Adipocyte (in vitro differentiated cells): ENCODE measurements around the gene LIPG.

Source experiments
- DNase-seq: peaks from one replicate; pipeline ENCODE4 v3.0.0-alpha.2; 2015; ENCODE audit warnings: low read depth
- H3K27me3 ChIP-seq: replicated peaks from 2 replicates; pipeline ENCODE4 v1.7.0; 2013; ENCODE audit warnings: mild to moderate bottlenecking, low read length, moderate library complexity; ENCODE audit not compliant: control insufficient read depth, insufficient read depth
- H3K36me3 ChIP-seq: 2 replicates; pipeline ENCODE4 v1.7.0; 2013; ENCODE audit warnings: low read length, mild to moderate bottlenecking, moderate library complexity; ENCODE audit not compliant: control insufficient read depth, insufficient read depth, severe bottlenecking
- H3K4me1 ChIP-seq: 2 replicates; pipeline ENCODE4 v1.7.0; 2013; ENCODE audit warnings: mild to moderate bottlenecking, low read length, moderate library complexity; ENCODE audit not compliant: control insufficient read depth, insufficient read depth
- H3K4me3 ChIP-seq: 2 replicates; pipeline ENCODE4 v1.7.0; 2013; ENCODE audit warnings: mild to moderate bottlenecking, low read length, moderate library complexity
- H3K9ac ChIP-seq: 2 replicates; pipeline ENCODE4 v1.7.0; 2013; ENCODE audit warnings: mild to moderate bottlenecking, low read length, moderate library complexity
- H3K9me3 ChIP-seq: 2 replicates; pipeline ENCODE4 v1.7.0; 2013; ENCODE audit warnings: mild to moderate bottlenecking, low read length, moderate library complexity; ENCODE audit not compliant: control insufficient read depth

The LIPG gene

GRCh38 chr18:49597157-49597931, 35.5 kb downstream of the LIPG start:
- no peak overlapping the region for H3K4me3 ChIP-seq
- H3K36me3 ChIP-seq = no peaks in the 10 kb centered on the region
- peaks cover 5% of the 10 kb centered on the region for H3K9me3 ChIP-seq
- H3K9ac ChIP-seq = no peak overlapping the region
- H3K27me3 ChIP-seq = no peaks in the 10 kb centered on the region
- DNase-seq = no peak
- no peaks in the 10 kb centered on the region for H3K4me1 ChIP-seq

DNA sequence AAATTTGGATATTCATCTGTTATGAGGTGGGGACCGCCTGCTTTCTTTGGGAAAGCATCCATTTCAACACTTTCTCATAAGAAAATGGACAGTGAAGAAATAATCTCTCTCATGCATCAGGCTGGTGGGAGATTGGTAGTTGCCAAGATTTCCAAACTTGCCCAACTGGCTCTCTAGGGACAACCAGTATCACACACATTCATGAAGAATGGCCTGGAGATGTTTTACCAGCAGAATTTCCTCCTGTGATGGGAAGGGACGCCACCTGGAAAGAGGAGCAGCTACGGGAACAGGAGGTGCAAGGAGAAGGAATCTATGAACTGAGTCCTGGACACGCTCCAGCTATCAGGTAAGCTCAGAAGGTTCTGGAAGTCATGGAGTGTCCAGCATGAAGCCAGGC, 39.4 kb downstream of the LIPG start:
- Histone ChIP-seq H3K9me3 (peaks cover 19% of the 10 kb centered on the region), H3K27me3 (peaks cover 4% of the 10 kb centered on the region), H3K4me1 (no peaks in the 10 kb centered on the region), H3K36me3 (no peaks in the 10 kb centered on the region), H3K4me3 (no peak overlapping the region), H3K9ac (no peak overlapping the region)
- DNase-seq = no peak

DNA sequence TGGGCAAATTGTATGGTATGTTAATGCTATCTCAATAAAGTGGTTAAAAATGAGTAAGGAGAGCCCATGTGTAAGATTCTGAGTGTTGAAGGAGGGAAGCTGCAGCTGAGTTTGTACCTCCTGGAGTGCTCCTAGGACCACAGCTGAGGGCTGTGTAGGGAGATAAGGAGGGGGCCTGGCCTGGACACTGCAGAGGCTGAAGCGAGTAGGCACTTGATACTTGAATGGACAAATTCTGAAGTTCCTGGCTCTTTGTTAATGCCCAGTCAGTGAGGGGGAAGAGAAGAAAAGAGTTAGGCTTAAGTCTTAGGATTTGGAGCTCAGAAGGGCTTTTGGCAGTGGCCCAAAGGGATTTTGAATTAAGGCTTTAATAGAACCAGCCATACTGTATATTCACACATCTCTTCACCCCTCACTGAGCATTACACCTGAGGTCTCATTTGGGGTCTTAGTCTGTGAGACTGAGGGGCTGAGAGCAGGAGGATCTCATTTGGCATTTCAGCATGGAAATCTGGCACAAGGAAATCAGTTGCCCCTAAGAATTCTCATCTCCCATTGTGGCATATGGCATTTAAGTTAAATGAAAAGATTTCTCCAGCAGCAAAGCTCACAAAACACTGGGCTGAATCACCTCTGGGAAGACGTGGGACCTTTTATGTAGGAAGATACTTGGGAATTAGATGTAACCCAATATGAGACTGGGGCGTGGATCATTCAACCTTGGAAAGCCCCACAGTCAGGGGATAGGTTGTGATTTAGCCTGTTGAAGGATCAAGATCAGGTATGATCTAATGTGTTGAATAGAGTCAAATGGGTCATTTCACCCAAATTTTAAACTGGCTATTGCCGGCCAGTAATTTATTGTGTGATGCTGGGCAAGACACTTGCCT, 46.8 kb downstream of the LIPG start:
- Histone ChIP-seq H3K9ac (no peak overlapping the region), H3K4me3 (no peak overlapping the region), H3K27me3 (peaks cover 8% of the 10 kb centered on the region), H3K9me3 (peaks cover 14% of the 10 kb centered on the region), H3K4me1 (no peaks in the 10 kb centered on the region), H3K36me3 (no peaks in the 10 kb centered on the region)
- DNase-seq = no peak

DNA sequence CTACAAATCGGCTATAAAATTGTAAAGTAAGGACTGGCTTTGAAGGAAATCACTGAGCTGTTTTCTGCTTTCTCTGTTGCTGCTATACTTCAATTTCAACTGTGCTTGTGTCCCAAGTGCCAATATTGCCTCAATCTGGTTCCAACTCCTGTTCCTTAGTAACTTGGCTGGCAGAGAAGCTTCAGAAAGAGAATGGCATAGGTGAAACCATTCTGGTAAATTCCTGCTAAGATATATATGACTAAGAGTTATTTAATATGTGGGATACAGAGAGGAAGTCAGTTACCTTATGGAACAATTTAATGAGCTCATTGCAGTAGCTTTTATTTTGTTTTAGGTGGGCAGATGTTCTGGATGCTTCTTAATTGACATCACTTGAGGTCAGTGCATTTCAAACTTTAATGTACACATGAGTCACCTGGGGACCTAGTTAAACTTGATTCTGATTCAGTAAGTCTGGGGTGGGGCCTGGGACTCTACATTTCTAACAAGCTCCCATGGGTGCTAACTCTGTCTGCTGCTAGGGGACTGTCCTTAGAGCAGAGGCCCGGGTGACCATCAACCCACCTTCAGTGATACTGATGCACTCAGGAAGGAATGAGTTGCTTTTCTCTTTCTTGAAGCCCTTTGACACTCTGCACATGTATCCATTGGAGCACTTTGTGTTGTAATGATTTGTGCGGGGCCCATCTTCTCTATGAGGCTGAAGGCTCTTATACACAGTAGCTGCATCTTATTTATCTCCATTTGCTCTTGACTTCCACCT, 47.6 kb downstream of the LIPG start:
- no peak overlapping the region for H3K4me3 ChIP-seq
- no peaks in the 10 kb centered on the region for H3K4me1 ChIP-seq
- H3K9ac ChIP-seq = no peak overlapping the region
- DNase-seq = peak; percentile 4
- no peaks in the 10 kb centered on the region for H3K36me3 ChIP-seq
- peaks cover 8% of the 10 kb centered on the region for H3K27me3 ChIP-seq
- peaks cover 14% of the 10 kb centered on the region for H3K9me3 ChIP-seq

- DNase-seq = no peak
- H3K9me3 ChIP-seq = peaks cover 10% of the 10 kb centered on the region
- H3K27me3 ChIP-seq = peaks cover 8% of the 10 kb centered on the region
- H3K9ac ChIP-seq = no peak overlapping the region
- H3K4me3 ChIP-seq = no peak overlapping the region
- H3K4me1 ChIP-seq = no peaks in the 10 kb centered on the region
- H3K36me3 ChIP-seq = no peaks in the 10 kb centered on the region
These were observed 48.2 kb downstream of the LIPG start for GRCh38 chr18:49610022-49610445.

- no peak for DNase-seq
- Histone ChIP-seq H3K9ac (no peak overlapping the region), H3K9me3 (no peaks in the 10 kb centered on the region), H3K36me3 (no peaks in the 10 kb centered on the region), H3K4me1 (no peaks in the 10 kb centered on the region), H3K4me3 (no peak overlapping the region), H3K27me3 (peaks cover 8% of the 10 kb centered on the region)
These were observed 49.5 kb downstream of the LIPG start for GRCh38 chr18:49611316-49611715.

- DNase-seq = no peak
- H3K9ac ChIP-seq = no peak overlapping the region
- H3K27me3 ChIP-seq = peaks cover 8% of the 10 kb centered on the region
- H3K4me1 ChIP-seq = no peaks in the 10 kb centered on the region
- no peaks in the 10 kb centered on the region for H3K9me3 ChIP-seq
- no peaks in the 10 kb centered on the region for H3K36me3 ChIP-seq
- no peak overlapping the region for H3K4me3 ChIP-seq
These were observed 50.7 kb downstream of the LIPG start for GRCh38 chr18:49612515-49613033.

DNA sequence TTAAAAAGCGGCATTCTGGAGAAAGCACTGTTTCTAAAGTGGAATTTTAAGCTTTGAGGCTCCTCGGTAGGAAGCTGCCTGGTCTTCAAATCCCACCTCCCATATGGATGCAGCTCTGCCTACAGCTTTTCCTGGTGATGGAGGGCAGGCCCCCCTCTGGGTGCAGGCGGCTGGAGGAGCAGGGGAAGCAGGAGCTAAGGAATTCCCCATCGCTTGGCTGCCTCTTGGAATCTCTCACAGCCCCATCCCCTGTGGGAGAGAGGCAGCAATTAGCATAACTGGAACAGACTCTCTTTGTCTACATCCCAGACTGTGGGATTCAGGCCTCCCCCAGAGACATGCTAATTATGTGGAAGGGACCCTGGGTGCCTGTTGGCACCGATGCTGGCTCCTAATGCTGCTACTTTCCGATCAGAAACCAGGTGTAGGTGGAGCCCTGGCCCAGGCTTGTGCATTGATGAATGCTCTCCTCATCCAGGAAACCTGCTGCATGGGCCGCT, 51.3 kb downstream of the LIPG start:
- Histone ChIP-seq H3K27me3 (peaks cover 8% of the 10 kb centered on the region), H3K4me3 (no peak overlapping the region), H3K9ac (no peak overlapping the region), H3K4me1 (no peaks in the 10 kb centered on the region), H3K9me3 (no peaks in the 10 kb centered on the region), H3K36me3 (no peaks in the 10 kb centered on the region)
- DNase-seq = no peak

DNA sequence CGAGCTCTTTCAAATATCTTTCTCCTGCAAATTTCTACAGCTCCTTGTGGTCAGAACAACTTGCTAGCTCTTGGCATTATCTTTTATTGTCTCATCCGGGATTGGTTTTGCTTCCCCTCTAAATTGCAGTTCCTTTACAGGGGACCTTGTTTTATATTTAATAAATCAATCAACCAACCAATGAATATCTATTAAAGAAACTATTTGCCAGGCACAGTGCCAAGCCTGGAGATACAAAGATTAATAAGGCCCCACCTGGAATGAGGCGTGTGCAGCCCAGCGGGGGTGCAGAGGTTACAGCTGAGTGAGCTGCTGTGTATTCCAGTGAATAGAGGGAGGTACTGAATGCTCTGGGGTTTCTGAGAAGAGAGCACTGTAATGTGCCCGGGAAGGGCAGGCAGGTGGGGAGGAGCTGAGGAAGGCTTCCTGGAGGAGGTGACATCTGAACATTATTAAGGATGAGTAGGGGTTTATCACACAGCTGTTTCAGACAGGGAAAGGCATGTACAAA, 51.8 kb downstream of the LIPG start:
- H3K4me1 ChIP-seq = peaks cover 2% of the 10 kb centered on the region
- H3K9me3 ChIP-seq = no peaks in the 10 kb centered on the region
- H3K36me3 ChIP-seq = no peaks in the 10 kb centered on the region
- H3K9ac ChIP-seq = no peak overlapping the region
- DNase-seq = no peak
- no peak overlapping the region for H3K4me3 ChIP-seq
- H3K27me3 ChIP-seq = peaks cover 8% of the 10 kb centered on the region

GRCh38 chr18:49616618-49617328, 54.9 kb downstream of the LIPG start:
- peaks cover 16% of the 10 kb centered on the region for H3K4me1 ChIP-seq
- no peak overlapping the region for H3K9ac ChIP-seq
- no peak for DNase-seq
- no peak overlapping the region for H3K4me3 ChIP-seq
- H3K9me3 ChIP-seq = no peaks in the 10 kb centered on the region
- peaks cover 13% of the 10 kb centered on the region for H3K27me3 ChIP-seq
- no peaks in the 10 kb centered on the region for H3K36me3 ChIP-seq
